Left renal cortex interstitium (tissue), 4 donors: ENCODE data around the gene SPATA18. TPM values are rescaled to one million over a fixed set of nuclear protein-coding genes. Genes with fewer than 3 reads are reported as not detected.
"Not testable (repeated sequence)": the region's sequence is repeated elsewhere in the genome, so short reads cannot be mapped to it uniquely, and the experiment has no call there.

Source experiments
- DNase-seq, 4 donors: peaks; one replicate each; pipeline ENCODE4 v3.0.0-alpha.2; 2013; ENCODE audit warnings: low read depth in 4 of 4, low spot score in 2 of 4, missing footprints in 1 of 4
- polyA plus RNA-seq, 4 donors: library from polyadenylated mRNA; unstranded; fragments of 120-200 nt; gene quantifications; one replicate each; pipeline ENCODE4 v1.2.1, GENCODE V29; 2013; ENCODE audit not compliant: insufficient read length in 4 of 4

The SPATA18 gene
- polyA plus RNA-seq, 4 donors: 1.1 to 1.7 (median 1.4) TPM

DNA sequence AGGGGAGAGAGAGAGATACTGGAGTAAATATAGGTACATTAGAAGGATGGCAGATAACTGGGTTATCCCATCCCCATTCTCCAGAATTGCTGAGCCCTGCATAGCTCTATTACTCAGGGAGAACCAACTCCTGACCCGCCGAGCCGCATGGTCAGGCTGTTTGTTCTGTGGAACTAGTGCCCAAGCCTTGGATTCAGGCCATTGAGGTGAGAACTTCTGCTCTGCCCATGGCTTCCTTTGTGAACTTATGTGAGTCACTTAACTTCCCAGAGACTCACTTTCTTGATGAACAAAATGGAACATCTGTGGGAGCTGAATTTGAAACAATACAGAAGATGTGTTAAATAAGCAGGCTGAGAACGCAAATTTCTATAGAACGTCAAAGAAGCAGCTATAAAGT lies 54.2 kb downstream of the SPATA18 start:
- no peak for DNase-seq

DNA sequence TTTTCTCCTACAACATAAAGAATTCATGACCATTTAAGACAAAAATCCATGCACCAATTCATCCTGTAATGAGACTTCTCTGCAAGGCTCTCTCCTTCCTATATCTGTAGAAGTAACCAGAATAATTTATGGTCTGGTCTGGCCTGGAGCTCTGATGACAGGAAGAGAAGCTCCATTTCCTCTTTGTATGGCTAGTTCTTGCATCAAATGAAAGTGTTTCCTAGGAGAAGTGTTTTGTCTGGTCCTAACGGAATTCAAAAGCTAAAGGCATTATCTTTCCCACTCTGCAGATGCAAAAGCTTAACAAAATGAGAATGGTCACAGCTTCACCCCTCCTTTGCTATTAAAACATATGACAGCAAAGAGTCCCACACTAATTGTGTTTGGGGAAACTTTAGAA lies 55.1 kb downstream of the SPATA18 start:
- DNase-seq: no peak

DNA sequence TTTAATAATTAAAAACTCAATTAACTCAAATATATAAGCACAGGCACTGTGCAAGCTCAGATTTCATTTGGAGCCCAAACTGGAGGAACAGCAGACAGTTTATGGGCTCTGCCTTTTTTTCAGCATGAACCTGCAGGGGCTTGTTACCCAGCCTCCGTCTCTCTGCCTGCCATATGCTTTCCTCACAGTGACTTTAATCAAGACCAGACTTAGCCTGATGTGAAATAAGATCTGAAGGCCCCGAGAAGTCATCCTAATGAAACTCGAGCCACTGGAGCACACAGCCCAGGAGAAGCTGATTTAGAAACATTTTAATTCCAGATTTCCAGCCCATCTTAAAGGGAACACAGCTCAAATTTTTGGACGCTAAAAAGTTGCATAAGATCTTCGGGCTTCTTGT lies 55.6 kb downstream of the SPATA18 start:
- DNase-seq: no peak

DNA sequence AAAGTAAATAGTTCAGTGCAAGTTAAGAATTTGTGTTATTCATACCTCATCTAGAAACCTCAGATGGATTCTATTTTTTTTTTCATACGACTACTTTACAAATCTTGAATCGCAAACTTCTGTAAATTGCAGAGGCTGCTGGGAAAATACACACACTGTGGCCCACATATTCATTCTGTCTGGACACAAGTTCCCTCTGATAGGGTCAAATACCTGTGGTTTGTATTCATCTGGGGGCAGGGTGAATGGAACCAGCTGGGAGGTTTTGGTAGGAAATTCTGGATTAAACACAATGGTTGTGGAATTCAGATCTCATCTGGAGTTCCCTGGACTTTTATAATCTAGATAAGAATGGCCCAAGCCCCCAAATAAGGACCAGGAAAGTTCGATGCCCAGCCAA lies 56.2 kb downstream of the SPATA18 start:
- DNase-seq: no peak

DNA sequence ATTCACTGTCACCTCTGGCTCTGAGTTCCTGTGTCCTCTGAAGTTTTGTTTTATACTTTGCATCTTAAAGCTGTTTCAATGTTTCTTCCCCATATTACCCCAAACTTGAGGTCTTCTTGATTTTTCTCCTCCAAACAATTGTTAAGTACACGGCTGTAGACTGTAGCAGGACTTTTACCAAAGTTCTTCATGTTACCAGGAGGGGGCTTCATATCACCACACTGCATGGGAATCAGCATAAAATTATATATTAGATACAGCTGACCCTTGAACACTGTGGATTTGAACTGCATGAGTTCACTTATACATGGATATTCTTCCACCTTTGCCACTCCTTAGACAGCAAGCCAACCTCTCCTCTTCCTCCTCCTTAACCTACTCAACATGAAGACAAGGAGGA lies 56.6 kb downstream of the SPATA18 start:
- no peak for DNase-seq

DNA sequence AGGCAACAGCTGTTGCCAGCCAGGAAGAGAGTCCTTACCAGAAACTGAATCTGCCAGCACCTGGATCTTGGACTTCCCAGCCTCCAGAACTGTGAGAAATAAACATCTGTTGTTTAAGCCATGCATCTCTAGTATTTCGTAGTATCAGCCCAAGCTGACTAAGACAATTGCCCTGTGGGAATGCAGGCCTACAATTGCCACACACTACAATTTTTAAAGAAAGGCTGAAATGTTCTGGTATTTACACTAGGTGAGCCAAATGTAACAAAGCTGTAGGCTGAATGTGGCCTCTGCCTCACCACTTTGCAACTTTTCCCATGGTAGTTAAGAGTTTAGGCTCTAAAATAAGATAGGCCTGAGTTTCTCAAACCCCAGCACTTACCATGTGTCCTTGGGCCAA lies 59.1 kb downstream of the SPATA18 start:
- DNase-seq: no peak

- no peak for DNase-seq
These were observed 60.9 kb downstream of the SPATA18 start for GRCh38 chr4:52111995-52112394.

- DNase-seq: no peak
These were observed 61.3 kb downstream of the SPATA18 start for GRCh38 chr4:52112411-52112810.

DNA sequence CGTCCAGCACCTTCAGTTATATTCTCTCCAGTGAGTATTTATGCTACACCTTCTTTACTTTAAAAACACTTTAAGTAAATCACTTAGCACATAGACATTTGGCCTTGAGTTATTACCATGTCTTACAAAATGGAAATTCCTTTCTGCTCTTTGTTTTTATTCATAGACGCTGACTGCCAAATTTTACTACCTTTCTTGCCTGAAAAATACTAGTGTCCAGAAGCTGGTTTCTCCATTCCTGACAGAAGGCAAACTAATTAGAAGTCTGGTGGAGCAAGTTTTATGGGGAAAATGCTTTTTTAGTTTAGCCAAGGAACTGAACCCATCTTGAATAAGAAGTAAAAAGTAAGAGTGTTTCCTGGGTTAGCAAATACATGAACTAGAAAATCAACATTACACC lies 65.5 kb downstream of the SPATA18 start:
- no peak for DNase-seq

GRCh38 chr4:52126226-52126625 lies 75.1 kb downstream of the SPATA18 start:
- DNase-seq: no peak

DNA sequence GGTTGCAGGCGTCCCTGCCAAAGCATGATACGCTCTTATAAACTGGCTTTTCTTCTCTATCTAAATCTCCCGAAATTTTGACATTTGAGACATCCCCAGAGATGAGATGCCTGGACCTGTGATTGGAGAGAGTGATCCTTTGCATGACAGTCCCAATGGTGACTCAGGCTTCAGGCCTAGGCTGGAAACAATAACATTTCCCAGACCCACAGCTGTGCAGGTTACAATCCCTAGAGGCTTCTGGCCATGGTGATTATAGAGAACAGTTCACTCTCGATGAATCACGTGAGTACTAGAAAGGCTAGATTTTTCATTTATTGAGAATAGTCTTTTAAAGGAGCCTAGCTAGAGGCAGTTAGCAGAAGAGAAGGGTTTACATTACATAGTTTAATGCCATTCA lies 75.9 kb downstream of the SPATA18 start:
- no peak for DNase-seq

- no peak for DNase-seq
These were observed 84.1 kb downstream of the SPATA18 start for GRCh38 chr4:52135171-52135570.

DNA sequence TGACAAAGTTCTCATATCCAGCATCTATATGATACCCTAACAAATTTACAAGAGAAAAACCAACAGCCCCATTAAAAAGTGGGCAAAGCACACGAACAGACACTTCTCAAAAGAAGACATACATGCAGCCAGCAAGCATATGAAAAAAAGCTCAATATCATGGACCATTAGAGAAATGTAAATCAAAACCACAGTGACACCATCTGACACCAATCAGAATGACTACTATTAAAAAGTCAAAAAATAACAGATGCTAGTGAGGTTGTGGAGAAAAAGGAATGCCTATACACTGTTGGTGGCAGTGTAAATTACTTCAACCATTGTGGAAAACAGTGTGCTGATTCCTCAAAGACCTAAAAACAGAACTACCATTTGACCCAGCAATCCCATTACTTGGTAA lies 86.0 kb downstream of the SPATA18 start:
- DNase-seq: not testable (repeated sequence)

- no peak for DNase-seq
These were observed 91.7 kb downstream of the SPATA18 start for GRCh38 chr4:52142816-52143215.

DNA sequence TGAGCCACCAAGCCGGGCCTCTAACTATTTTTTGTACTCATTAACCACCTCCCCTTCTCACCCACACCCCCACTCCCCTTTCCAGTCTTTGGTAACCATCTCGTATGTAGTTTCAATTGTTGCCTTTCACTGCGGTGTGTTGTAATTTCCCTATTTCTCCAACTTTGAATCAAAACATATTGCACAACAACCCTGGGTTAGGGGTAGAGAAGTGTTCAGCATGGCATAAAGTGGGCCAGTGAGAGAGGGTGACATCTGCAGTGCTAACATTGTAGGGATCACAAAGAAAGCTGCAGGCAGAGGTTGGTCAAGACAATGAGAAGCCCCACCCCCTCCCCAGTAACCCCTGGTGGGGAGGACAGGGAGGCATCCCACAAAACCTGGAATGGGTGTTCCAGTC lies 92.7 kb downstream of the SPATA18 start:
- no peak for DNase-seq

DNA sequence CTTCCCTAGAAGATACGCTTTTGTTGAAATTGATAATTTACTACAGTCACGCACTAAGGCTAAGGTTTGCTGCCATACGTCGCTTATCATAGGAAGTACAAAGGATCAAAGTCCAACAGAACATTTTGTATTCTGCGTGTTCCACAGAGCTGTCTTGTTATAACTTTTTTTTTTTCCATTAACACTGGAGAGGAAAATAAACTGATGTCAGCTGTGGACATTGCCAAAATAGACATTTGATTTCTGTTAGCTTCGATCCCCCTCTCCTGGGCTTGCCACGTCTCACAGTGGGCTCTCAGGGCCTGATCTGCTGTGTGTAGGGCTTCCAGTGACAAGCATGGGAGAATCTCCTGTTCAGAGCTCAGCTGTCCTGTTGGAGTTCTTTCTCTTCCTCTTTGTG lies 93.3 kb downstream of the SPATA18 start:
- DNase-seq: no peak

Other genes starting within 250 kb of the SPATA18 start
- 10 to 100 TPM; 49.1 to 70.1 (median 55.6) TPM for gene DCUN1D4, start 208.2 kb upstream of the SPATA18 start, polyA plus RNA-seq
- 1 to 10 TPM in 2 of 4 donors, under 1 TPM in 2; 0.52 to 1.2 (median 0.86) TPM for gene LRRC66, start 30.9 kb upstream of the SPATA18 start, polyA plus RNA-seq
- gene SGCB, start 13.0 kb upstream of the SPATA18 start, polyA plus RNA-seq: 10 to 100 TPM; 39.1 to 53.1 (median 51.2) TPM